Measurements from ENCODE around the gene TMEM248.
A peak's percentile ranks its signal among the peaks of the same experiment; 100 is the strongest.
"Not testable (repeated sequence)": the region's sequence is repeated elsewhere in the genome, so short reads cannot be mapped to it uniquely, and the experiment has no call there.

TMEM248 gene, protein sequence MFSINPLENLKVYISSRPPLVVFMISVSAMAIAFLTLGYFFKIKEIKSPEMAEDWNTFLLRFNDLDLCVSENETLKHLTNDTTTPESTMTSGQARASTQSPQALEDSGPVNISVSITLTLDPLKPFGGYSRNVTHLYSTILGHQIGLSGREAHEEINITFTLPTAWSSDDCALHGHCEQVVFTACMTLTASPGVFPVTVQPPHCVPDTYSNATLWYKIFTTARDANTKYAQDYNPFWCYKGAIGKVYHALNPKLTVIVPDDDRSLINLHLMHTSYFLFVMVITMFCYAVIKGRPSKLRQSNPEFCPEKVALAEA

DNA sequence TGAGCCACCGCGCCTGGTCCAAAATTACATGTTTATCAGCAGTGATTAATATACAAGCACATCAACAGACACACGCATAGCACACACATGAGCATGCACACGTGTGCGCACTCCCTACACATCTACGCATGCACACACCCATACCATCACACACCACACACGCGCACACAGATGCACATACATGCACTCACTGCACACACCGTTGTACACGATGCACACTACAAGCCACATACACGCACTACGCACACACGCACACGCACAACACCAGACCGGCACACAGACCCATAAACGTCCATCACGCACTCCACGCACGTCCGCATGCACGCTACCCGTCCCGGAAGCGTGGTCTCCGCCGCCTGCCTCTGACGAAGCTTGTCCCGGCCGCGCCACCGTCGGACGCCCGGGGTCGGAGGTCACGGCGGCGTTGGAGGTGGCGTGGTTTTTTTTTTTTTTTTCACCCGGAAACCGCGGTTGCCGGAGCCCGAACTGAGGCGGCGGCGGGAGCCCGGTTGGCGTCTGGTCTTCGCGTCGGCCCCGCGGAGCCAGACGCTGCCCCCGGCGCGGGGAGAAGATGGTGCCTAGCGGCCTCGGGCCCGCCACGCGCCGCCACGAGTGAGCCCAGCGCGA is at the start of gene TMEM248:
Gene TMEM248, plus strand, starts transcription at position 457 of the 627 bp plus-strand sequence. CDS start 20,641 bp downstream, outside the sequence.
- peak; percentile 86 to 91 for DNase-seq

DNA sequence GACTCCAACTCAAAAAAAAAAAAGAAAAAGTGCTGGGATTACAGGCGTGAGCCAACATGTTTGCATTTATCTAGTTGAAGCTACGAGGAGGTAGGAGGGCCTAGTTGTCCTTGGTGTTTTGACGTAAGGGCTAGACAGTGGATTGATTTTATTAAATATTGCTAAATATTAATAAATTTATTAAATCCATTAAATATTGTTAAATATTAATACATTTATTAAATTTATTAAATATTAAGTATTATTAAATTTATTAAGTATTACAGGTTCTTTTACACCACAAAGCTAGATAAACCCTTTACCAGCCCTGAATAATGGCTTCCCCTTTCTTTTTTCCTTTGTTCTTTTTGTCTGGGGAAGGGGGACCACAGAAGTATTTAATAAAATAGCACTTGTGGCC is 47.5 kb upstream of the TMEM248 start:
- no peak for DNase-seq

DNA sequence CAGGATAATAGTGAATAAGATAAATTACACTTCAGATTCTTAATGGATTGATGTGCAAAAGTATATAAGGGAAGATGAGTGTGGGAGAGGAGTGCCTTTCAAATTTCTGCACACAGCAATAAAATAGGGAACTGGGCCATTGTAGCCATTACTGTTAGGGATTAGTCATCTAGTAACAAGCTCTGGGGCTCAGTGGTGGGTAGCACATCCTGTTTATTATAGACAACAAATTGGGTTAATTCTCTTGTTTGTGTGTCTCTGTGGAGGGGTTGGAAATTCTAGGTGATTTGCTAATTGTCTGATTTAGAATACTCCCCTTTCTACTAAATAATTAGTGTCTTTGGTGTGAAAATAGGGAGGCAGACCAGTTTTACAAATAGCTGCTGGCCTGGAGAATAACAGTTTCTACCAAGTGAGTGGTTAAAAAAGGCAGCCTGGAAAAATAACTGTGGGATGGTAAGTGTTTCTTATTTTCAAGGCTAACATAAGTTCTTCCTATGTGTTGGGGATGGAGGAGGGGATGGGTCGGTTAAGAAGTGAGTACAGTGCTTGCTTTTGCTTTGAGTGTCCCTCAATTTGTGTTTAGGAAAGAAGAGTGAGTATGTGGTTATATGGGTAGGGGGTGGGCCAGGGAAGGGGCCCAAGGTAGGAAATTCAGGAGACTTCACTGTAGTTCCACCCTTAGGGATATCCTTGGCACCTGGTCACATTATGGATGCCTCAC is 43.3 kb upstream of the TMEM248 start:
- DNase-seq: no peak

DNA sequence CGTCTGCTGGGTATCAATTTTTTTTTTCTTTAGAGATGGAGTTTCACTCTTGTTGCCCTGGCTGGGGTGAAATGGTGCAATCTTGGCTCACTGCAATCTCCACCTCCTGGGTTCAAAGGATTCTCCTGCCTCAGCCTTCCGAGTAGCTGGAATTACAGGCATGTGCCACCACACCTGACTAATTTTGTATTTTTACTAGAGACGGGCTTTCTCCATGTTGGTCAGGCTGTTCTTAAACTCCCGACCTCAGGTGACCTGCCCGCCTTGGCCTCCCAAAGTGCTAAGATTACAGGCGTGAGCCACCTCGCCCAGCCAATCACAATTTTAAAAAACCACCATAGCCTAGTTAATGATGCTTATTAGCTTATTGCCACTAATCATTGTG is 42.7 kb upstream of the TMEM248 start:
- DNase-seq: not testable (repeated sequence)

DNA sequence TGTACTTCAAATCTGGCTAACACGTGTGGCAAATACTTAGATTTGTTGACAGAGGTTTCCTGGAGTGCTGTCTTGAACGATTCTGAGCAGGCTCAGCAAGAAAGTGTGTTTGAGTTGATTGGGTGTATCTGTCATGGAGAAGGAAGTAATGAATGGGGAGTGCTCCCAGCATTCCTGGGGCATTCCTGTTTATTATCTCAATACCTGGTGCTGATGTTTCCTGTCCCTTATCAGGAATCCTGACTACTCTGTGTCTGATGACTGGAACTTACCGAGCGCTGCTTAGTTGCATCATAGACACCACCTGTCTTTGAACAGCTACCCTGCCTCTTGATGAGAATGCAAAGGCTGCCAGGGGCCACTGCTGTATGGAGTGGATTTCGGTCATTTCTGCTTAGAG is 41.0 kb upstream of the TMEM248 start:
- DNase-seq: no peak

DNA sequence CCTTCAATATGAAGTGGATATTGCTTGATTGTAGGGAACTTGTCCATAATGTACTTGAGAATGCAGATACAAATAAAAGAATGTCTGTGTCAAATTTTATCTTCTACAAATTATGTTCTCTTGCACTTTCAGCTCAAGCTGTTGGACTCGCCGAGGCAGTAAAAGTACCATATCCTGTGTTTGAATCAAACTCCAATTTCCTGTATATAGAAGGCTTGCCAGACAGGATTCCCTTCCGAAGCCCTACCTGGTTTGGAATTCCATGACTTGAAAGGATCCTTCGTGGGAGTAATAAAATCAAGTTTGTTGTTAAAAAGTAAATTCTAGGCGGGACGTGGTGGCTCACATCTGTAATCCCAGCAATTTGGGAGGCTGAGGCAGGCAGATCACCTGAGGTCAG is 40.4 kb upstream of the TMEM248 start:
- not testable (repeated sequence) for DNase-seq

DNA sequence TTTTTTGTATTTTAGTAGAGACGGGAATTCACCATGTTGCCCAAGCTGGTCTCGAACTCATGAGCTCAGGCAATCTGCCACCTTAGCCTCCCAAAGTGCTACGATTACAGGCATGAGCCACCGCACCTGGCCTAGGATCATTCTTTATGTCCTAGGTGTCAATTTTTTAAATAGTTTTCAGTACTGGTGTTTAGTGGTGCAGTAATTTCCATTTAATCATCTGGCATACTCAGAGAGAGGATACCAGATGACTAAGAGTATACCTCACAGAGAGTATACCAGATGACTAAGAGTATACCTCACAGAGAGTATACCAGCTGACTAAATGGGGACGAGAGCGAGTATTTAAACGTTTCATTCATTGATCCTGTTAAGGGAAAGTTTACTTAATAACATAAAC is 37.3 kb upstream of the TMEM248 start:
- no peak for DNase-seq

DNA sequence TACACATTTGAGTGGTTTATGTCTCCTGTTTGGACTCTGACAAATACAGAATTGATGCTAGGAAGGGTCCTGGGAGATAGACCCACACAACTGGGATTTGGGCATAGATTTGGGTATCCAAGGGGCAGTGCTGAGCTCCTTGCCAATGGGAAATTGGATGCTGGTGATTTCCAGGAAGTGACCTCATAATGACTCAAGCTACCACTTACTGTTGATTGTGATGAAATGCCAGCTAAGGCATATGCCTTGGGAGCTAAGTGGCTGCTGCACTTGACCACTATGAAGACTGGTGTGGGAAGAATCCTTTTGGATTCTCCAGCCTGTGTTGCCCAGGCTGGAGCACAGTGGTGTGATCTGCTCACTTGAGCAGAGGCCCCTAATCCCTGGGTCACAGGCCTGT is 36.5 kb upstream of the TMEM248 start:
- DNase-seq: not testable (repeated sequence)

DNA sequence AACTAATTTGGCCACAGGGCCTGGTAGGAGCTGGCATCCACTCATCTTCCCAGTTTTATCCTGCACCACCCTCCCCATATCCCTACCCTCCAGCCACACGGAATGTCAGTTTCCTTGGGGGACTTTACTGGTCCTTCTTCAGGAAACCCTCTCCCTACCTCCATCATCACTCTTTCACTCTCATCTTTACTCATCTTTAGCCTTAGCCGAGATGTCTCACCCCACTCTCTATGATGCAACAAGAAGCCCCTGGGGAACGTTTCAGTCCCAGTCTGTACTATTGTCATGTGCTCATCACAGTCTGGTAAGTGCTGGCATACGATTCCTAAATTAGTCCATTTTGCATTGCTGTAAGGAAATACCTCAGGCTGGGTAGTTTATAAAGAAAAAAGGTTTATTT is 34.9 kb upstream of the TMEM248 start:
- no peak for DNase-seq

DNA sequence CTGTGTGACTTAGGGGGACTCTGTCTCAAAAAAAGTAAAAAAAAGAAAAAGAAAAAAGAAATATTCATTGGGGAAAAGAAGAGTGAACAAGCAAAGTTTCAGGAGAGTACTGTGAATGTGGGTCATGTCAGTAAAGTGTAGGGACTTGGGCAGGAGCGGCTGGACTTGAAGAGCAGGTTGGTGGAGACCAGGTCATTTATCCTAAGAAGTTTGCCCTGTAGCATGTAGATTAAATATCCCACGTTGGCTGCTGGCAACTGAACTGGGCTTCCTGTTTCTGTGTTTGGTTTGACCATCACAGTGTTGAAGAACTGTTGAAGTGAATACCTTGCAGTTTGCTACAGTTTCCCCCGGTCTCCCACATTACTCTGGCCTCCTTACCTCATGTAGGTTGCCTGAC is 32.8 kb upstream of the TMEM248 start:
- not testable (repeated sequence) for DNase-seq

DNA sequence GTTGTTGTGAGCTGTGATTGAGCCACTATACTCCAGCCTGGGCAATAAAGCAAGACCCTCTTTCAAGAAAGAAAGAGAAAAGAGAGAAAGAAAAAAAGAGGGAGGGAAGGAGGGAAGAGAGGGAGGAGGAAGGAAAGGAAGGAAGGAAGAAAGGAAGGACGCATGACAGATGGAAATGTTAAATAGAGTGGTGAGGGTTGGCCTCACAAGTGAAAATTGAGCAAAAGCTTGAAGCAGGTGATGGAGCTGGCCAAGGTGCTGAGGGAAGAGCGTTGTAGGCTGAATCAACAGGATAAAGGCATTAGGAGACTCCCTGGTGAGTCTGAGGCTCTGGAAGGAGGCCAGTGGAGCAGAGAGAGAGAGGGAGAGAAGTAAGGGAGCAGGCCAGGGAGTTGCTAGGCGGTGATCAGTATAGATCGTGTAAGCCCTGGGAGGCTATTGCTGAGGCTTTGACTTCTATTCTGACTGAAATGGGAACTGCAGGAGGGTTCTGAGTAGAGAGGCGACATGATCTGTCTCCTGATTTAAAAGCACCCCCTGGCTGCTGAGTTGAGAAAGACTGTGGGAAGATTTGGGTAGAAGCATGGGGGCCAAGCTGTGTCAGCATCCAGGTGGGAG is 26.5 kb upstream of the TMEM248 start:
- DNase-seq: no peak

DNA sequence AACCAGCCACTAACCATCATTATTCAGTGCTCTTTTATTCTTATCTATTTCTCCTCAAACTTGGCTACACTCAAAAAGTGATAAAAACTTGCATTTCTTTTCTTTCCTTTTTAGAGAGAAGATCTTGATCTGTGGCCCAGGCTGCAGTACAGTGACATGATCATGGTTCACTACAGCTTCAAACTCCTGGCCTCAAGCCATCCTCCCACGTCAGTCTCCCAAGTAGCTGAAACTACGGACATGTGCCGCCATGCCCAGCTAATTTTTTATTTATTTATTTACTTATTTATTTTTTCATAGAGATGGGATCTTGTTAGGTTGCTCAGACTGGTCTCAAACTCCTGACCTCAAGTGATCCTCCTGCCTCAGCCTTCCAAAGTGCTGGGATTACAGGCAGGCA is 24.6 kb upstream of the TMEM248 start:
- DNase-seq: no peak

DNA sequence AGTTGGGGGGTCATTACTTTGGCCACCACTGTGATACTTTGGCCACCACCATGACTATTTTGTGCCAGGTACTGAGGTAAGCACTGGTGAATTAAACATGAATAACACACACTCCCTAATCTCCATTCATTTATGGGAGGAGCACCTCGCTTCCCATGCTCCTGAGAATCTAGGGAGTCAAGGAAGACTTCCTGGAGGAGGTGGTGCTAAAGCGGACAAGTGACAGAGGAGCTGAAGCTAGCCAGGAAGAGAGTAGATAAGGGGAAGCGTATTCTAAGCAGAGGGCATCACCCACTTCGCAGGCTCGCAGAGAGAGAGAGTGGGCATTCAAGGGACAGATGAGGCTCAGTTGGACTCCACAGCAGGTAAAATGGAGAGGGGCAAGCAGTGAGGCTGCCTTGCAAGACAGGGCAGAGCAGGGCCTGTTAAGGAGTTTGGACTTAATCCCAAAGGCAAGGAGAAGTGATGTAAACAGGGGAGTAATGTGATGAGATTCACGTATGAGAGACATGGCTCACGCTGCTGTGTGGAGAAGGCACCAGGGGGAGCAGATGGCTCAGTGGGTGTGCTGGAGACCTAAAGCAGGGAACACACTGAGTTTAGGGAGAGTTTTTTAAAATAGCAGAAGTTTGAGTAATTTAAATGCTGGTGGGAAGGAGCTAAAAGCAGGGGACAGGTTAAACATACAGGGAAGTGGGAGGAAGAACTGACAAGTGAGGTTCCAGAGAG is 21.3 kb upstream of the TMEM248 start:
- DNase-seq: no peak

DNA sequence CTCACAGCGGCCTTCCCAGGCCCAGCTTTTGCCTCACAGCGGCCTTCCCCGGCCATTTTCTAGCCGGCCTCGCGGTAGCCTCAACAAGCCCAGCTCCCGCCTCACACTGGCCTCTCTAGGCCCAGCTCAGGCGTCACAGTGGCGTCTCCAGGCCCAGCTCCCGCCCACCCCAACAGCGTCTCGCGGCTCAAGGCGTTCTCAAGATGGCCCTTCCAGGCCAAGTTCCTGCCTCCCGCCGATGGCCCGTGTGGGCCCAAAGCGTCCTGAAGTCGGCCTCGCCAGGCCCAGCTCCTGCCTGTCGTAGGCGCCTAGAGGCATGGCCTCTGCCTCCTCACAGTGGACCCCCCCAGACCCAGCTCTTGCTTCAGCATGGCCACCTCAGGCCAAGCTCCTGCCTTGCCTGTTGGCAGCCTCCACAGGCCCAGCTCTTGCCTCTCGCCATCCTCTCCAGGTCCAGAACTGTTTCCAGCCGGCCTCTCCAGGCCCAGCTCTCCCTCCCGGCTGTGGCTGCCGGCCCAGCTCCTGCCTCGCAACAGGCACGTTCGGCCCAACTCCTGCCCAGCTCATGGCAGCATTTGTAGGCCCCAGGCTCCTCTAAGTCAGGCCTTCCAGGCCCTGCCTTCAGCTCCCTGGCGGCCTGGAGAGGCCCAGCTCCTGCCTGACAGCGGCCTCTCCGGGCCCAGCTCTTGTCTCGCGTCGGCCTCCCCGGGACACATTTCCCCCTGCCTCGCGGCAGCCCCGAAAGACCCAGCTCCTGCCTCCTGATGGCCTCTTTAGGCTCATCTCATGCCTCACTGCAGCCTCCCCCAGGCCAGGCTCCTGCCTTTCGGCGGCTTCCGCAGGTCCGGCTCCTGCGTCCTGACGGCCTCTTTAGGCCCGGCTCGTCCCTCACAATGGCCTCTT is 18.8 kb upstream of the TMEM248 start:
- DNase-seq: no peak

DNA sequence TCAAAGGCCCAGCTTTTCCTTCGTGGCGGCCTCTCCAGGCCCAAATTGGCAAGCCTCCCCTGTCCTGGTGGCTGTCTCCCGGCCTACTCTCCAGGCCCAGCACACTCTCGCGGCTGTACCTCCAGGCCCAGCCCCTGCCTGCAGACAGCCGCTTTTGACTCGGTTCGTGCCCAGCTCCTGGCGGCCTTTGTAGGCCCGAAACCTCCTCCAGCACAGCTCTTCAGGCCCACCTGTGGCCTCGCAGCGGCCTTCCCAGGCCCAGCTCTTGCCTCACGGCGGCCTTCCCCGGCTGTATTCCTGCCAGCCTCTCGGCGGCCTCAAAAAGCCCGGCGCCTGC is 18.2 kb upstream of the TMEM248 start:
- DNase-seq: no peak

DNA sequence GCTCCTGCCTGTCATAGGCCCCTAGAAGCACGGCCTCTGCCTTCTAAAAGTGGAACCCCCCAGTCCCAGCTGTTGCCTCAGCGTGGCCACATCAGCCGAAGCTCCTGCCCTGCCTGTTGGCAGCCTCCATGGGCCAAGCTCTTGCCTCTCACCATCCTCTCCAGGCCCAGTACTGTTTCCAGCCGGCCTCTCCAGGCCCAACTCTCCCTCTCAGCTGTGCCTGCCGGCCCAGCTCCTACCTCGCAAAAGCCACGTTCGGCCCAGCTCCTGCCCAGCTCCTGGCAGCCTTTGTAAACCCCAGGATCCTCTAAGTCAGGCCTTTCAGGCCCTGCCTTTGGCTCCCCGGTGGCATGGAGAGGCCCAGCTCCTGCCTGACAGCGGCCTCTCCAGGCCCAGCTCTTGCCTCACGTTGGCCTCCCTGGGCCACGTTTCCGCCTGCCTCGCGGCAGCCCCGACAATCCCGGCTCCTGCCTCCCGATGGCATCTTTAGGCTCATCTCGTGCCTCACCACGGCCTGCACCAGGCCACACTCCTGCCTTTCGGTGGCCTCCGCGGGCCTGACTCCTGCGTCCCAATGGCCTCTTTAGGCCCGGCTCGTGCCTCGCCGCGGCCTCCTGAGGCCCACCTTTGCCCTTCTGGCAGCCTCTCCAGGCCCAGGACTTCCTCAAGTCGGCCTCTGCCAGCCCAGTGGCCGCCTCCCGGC is 17.5 kb upstream of the TMEM248 start:
- DNase-seq: no peak

DNA sequence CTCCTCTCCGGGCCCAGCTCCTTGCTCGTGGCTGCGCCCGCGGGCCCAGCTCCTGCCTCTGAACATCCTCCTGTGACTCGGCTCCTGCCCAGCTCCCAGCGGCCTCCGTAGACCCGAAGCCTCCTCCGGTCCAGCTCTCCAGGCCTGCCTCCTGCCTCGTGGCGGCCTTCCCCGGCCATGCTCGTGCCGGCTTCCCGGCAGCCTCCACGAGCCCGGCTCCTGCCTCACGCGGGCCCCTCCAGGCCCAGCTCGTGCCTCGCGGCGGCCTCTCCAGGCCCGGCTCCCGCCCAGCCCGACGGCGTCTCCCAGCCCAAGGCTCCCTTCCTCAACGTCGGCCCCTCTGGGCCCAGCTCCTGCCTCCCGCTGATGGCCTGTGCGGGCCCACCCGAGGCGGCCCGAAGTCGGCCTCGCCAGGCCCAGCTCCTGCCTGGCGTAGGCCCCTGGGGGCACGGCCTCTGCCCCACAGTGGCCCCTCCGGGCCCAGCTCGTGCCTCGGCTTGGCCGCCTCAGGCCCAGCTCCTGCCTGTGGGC is 16.9 kb upstream of the TMEM248 start:
- DNase-seq: no peak

DNA sequence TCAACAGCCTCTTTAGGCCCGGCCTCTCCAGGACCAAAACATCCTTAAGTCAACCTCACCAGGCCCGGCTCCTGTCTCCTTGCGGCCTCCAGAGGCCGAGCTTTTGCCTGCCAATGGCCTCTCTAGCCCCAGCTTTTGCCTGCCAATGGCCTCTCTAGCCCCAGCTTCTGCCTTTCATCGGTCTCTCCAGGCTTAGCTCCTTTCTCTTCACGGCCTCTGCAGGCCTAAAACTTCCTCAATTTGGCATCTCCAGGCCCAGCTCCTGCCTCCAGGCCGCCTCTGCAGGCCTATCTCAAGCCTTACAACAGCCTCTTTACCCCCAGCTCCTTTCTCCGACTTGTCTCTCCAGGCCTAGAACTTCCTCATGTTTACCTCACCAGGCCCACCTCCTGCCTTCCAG is 15.7 kb upstream of the TMEM248 start:
- no peak for DNase-seq

DNA sequence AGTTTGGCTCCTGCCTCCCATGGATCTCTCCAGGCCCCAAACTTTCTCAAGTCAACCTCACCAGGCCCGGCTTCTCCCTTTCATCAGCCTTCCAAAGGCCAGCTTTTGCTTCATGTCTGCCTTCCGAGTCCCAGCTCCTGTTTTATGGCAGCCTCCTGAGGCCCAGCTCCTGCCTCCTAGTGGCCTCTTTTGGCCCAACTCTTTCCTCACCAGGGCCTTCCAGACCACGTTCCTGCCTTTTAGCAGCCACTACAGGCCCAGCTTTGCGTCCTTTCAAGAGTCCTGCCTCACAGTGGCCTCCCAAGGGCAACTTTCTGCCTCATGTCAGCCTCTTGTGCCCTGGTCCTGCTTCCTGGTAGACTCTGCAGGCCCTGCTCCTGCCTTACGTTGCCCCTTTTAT is 15.3 kb upstream of the TMEM248 start:
- no peak for DNase-seq

DNA sequence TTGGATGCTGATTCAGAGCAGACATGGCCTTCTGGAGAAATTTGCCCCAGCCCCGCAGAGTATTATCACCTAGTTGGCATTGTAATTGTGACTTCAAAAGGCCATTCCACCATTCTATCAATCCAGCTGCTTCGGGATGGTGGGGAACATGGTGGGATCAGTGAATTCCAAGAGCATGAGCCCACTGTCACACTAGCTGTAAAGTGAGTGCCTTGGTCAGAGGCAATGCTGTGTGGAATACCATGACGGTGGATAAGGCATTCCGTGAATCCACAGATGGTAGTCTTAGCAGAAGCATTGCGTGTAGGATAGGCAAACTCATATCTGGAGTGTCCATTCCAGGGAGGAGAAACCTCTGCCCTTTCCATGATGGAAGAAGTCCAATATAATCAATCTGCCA is 13.3 kb upstream of the TMEM248 start:
- DNase-seq: no peak

DNA sequence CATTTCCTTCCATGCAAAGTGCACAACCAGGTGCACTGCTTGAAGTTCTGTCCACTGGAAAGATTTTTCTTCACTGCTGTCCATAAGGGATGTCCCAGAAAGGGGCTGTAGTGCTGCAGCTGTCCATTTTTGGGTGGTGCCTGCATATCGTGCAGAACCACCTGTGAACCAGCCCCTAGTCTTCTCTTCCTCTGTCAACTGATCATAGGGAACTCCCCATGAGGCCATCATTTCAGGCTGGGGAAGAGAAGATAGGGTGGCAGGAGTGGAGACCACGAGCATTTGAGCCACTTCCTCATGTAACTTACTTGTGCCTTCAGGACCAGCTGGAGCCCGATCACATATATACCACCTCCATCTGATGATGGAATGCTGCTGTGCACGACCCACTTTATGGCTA is 12.4 kb upstream of the TMEM248 start:
- not testable (repeated sequence) for DNase-seq

Measured in NCI-H2081 (cell line).